Lung (tissue), 12 donors: Measurements from ENCODE around the gene WFS1. TPM values are rescaled to one million over a fixed set of nuclear protein-coding genes. Genes with fewer than 3 reads are reported as not detected.

Experiments
- ATAC-seq: fragments of 200-7000 bp; cut with Tn5 transposase; one replicate; pipeline ENCODE4 v1.9.1; 2020; ENCODE audit warnings: moderate number of reproducible peaks; ENCODE audit not compliant: insufficient read depth, low FRiP score
- DNase-seq, 3 donors: peaks; one replicate each; pipeline ENCODE4 v3.0.0-alpha.2; 2013 to 2017
- H3K27ac ChIP-seq, 2 donors: one replicate each; pipeline ENCODE4 v1.5.1; 2013; ENCODE audit warnings: mild to moderate bottlenecking in 2 of 2, moderate library complexity in 2 of 2, control low read depth in 1 of 2, inconsistent platforms in 1 of 2, low read depth in 1 of 2, low read length in 1 of 2
- H3K27me3 ChIP-seq, 3 donors: one replicate each; pipeline ENCODE4 v1.5.1; 2013; ENCODE audit warnings: low read length in 2 of 3; ENCODE audit not compliant: control insufficient read depth in 3 of 3, insufficient read depth in 3 of 3
- H3K36me3 ChIP-seq, 4 donors: one replicate each; pipeline ENCODE4 v1.5.1; 2013; ENCODE audit warnings: low read length in 4 of 4, mild to moderate bottlenecking in 1 of 4, moderate library complexity in 1 of 4; ENCODE audit not compliant: control insufficient read depth in 4 of 4, insufficient read depth in 4 of 4
- H3K4me1 ChIP-seq, 5 donors: one replicate each; pipeline ENCODE4 v1.5.1; 2013; ENCODE audit warnings: low read length in 5 of 5, mild to moderate bottlenecking in 2 of 5, moderate library complexity in 1 of 5; ENCODE audit not compliant: control insufficient read depth in 5 of 5, insufficient read depth in 5 of 5
- H3K4me3 ChIP-seq: one replicate; pipeline ENCODE4 v1.5.1; 2013; ENCODE audit warnings: mild to moderate bottlenecking, control low read depth, moderate library complexity
- H3K9ac ChIP-seq, 2 donors: one replicate each; pipeline ENCODE4 v1.5.1; 2013; ENCODE audit warnings: low read length in 2 of 2, control low read depth in 1 of 2; ENCODE audit not compliant: insufficient read depth in 1 of 2
- H3K9me3 ChIP-seq, 4 donors: one replicate each; pipeline ENCODE4 v1.5.1; 2013; ENCODE audit warnings: low read length in 3 of 4, mild to moderate bottlenecking in 1 of 4, moderate library complexity in 1 of 4; ENCODE audit not compliant: control insufficient read depth in 4 of 4, insufficient read depth in 3 of 4
- WGBS, 2 donors: extraction: QIAGEN DNeasy Blood & Tissue Kit; methylation state at CpG; one replicate each; pipeline ENCODE4 v1.1.7; 2013; 5-methylcytosine and 5-hydroxymethylcytosine counted together
- polyA plus RNA-seq, 2 donors: library from polyadenylated mRNA; stranded (reverse); fragments of 200-250 nt; gene quantifications; one replicate each; pipeline ENCODE4 v1.2.1, GENCODE V29; 2013
- total RNA-seq, 2 donors: library from RNA; depleted of rRNA in 1 of 2; stranded (reverse); fragments of >200 nt in 1 of 2; gene quantifications; one replicate each; pipeline ENCODE4 v1.2.1, GENCODE V29; 2014 to 2021
- TF ChIP-seq, protein P1 (sequence below): IDR thresholded peaks from 2 replicates; pipeline ENCODE4 v1.5.1; 2012; ENCODE audit warnings: mild to moderate bottlenecking; ENCODE audit errors: control extremely low read depth, extremely low read depth
- donor health status: control.
- donor health status: control.
- donor health status: Bipolar disorder and iron deficiency.
- donor health status: healthy.
- donor health status: DM: yes; HTN: yes; CAD: no.

The WFS1 gene
- total and polyA plus RNA-seq, 4 donors: 26.5 to 76.0 (median 30.2) TPM

DNA sequence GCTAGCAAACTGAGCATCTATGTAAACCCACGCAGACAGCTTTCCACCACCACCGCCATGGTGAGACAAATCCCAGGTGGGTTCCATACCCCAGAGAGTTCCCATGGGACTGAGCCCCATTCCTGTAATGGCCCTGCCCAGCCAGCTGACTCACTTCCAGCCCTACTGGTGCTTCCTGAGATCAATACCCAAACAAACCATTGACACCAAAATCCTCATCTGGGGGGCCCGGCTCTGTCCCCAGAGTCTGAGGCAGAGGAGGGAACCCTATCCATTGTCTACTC lies 39.2 kb upstream of the WFS1 start:
- Histone ChIP-seq H3K27ac (no peak overlapping the region), H3K4me3 (no peak overlapping the region), H3K36me3 (no peaks in the 10 kb centered on the region), H3K9me3 (peaks cover 0 to 9% (median 0%) of the 10 kb centered on the region in 4 donors), H3K9ac (no peak overlapping the region), H3K27me3 (peaks cover 0 to 6% (median 6%) of the 10 kb centered on the region in 3 donors), H3K4me1 (no peaks in the 10 kb centered on the region)
- DNase-seq: no peak
- WGBS, 2 donors: 59 to 73% methylated on average over 3 of the region's 3 CpGs
- no peak for ATAC-seq
- TF ChIP-seq, protein P1, sequence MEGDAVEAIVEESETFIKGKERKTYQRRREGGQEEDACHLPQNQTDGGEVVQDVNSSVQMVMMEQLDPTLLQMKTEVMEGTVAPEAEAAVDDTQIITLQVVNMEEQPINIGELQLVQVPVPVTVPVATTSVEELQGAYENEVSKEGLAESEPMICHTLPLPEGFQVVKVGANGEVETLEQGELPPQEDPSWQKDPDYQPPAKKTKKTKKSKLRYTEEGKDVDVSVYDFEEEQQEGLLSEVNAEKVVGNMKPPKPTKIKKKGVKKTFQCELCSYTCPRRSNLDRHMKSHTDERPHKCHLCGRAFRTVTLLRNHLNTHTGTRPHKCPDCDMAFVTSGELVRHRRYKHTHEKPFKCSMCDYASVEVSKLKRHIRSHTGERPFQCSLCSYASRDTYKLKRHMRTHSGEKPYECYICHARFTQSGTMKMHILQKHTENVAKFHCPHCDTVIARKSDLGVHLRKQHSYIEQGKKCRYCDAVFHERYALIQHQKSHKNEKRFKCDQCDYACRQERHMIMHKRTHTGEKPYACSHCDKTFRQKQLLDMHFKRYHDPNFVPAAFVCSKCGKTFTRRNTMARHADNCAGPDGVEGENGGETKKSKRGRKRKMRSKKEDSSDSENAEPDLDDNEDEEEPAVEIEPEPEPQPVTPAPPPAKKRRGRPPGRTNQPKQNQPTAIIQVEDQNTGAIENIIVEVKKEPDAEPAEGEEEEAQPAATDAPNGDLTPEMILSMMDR: no peak

- Histone ChIP-seq H3K9me3 (peaks cover 0 to 6% (median 0%) of the 10 kb centered on the region in 4 donors), H3K4me1 (no peaks in the 10 kb centered on the region), H3K36me3 (no peaks in the 10 kb centered on the region), H3K9ac (no peak overlapping the region), H3K27ac (no peak overlapping the region), H3K27me3 (peaks cover 0 to 12% (median 6%) of the 10 kb centered on the region in 3 donors), H3K4me3 (no peak overlapping the region)
- no peak for ATAC-seq
- WGBS, 2 donors: 90 to 94% methylated on average over 21 of the region's 21 CpGs
- no peak for DNase-seq
- TF ChIP-seq, protein P1: no peak
Observed at GRCh38 chr4:6230827-6231662, 38.6 kb upstream of the WFS1 start.

DNA sequence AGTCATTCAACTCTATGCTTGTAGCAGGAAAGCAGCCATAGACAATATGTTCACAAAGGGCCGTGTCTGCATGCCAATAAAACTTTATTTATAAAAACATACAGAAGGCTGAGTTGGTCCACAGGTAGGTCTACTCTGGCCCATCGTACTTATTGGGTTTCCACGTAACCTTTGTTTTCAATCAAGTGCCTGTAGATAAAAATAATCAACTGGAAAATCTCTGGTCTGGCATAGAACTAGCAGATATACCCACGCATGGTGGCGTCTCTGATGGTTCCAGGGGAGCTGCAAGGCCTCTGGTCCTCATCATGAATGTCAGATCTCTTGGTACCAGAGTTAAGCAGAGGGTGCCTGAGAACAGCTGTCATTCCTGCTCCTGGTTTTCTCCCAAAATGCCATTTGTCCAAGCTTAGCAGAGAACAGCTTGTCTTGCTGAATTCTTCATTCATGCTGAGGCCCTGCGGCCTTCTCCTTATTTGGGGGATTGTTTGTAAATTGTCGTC lies 37.9 kb upstream of the WFS1 start:
- TF ChIP-seq, protein P1: no peak
- H3K36me3 ChIP-seq: no peaks in the 10 kb centered on the region
- peaks cover 0 to 3% (median 0%) of the 10 kb centered on the region in 4 donors for H3K9me3 ChIP-seq
- no peaks in the 10 kb centered on the region for H3K4me1 ChIP-seq
- no peak overlapping the region for H3K4me3 ChIP-seq
- ATAC-seq (no peak), DNase-seq (no peak)
- 79 to 88% methylated on average over 7 of the region's 7 CpGs for WGBS, 2 donors
- no peak overlapping the region for H3K27ac ChIP-seq
- H3K27me3 ChIP-seq: peaks cover 0 to 16% (median 1%) of the 10 kb centered on the region in 3 donors
- no peak overlapping the region for H3K9ac ChIP-seq
